ENCODE measurements around the gene CLPTM1.
"Not testable (repeated sequence)": the region's sequence is repeated elsewhere in the genome, so short reads cannot be mapped to it uniquely, and the experiment has no call there.

CLPTM1 gene

DNA sequence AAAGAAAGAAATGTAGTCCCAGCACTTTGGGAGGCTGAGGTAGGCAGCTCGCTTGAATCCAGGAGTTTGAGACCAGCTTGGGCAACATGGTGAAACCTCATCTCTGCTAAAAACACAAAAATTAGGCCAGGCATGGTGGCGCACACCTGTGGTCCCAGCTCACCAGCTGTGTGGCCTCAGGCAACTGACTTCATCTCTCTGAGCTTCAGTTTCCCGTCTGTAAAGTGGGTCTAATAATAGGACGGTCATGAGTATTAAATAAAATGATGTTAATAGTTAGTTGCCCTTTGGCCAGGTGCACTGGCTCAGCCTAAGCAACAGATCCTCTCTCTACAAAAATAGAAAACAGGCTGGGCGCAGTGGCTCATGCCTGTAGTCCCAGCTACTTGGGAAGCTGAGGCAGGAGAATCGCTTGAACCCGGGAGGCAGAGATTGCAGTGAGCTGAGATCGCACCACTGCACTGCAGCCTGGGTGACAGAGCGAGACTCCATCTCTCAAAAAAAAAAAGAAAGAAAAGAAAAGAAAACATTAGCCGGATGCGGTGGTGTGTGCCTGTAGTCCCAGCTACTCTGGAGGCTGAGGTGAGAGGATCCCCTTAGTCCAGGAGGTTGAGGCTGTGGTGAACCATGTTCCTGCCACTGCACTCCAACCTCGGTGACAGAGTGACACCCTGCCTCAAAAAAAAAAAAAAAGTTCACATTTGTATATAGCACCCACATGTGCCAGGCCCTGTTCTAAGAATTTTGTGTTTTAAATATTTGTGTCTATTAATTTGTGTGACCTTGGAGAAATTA lies 44.1 kb downstream of the CLPTM1 start:
- H3K36me3 ChIP-seq (ENCODE audit: control insufficient read depth in 1 of 2, insufficient read depth in 2 of 2, low read length in 2 of 2); H3K27ac ChIP-seq (ENCODE audit: low read length); H3K9me3 ChIP-seq (ENCODE audit: control insufficient read depth in 1 of 2, low read length in 2 of 2); H3K4me3 ChIP-seq (ENCODE audit: low read depth in 1 of 2, low read length in 2 of 2); H3K4me1 ChIP-seq (ENCODE audit: control insufficient read depth in 1 of 2, insufficient read depth in 2 of 2, low read length in 2 of 2); H3K27me3 ChIP-seq (ENCODE audit: low read depth, low read length): not testable (repeated sequence)

DNA sequence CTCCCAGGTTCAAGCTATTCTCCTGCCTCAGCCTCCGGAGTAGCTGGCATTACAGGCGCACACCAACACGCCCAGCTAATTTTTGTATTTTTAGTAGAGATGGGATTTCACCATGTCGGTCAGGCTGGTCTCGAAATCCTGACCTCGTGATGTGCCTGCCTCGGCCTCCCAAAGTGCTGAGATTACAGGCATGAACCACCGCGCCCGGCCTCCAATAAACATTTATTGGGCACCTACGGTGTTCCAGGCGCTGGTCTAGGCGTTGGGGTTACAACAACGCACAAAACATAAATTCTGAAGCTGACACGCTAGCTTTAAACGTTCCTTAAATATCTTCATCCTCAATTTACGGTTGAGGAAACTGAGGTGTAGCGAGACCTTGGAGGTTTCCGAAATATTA lies 45.5 kb downstream of the CLPTM1 start:
- not testable (repeated sequence) for H3K27ac ChIP-seq (ENCODE audit: low read length); H3K4me1 ChIP-seq (ENCODE audit: control insufficient read depth in 1 of 2, insufficient read depth in 2 of 2, low read length in 2 of 2); H3K36me3 ChIP-seq (ENCODE audit: control insufficient read depth in 1 of 2, insufficient read depth in 2 of 2, low read length in 2 of 2); H3K27me3 ChIP-seq (ENCODE audit: low read depth, low read length); H3K9me3 ChIP-seq (ENCODE audit: control insufficient read depth in 1 of 2, low read length in 2 of 2)
- peak overlapping the region in 1 of 2 donors; percentile 32 for H3K4me3 ChIP-seq (ENCODE audit: low read depth in 1 of 2, low read length in 2 of 2)

DNA sequence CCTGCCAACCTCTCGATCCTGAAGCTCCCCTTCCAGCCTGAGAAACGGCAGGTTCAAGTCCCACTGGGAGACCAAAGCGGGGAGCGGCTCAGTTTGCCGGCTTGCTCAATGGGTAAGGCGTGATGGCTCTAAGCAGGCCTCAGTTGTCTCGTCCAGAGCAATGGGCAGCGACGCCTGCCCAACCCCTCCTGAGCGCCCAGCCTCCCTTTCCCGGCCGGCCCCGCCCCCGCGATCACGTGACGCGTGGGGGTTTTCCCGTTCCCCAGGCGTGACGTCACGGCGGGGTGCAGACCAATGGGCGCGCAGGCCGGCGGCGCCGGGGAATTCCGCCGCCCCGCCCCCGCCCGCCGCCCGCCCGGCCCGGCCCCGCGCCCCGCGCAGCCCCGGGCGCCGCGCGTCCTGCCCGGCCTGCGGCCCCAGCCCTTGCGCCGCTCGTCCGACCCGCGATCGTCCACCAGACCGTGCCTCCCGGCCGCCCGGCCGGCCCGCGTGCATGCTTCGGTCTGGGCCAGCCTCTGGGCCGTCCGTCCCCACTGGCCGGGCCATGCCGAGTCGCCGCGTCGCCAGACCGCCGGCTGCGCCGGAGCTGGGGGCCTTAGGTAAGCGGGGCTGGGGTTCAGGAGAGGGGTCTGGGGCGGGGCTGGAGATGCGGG lies 46.0 kb downstream of the CLPTM1 start, which contains the start of gene RELB:
Gene RELB (plus strand): TSS at position 378 of the 653 bp plus-strand sequence. CDS start 116 bp downstream, at position 494.
- Histone ChIP-seq H3K4me1 (ENCODE audit: control insufficient read depth in 1 of 2, insufficient read depth in 2 of 2, low read length in 2 of 2) (peaks cover 0 to 6% of the 10 kb centered on the region in 2 donors), H3K36me3 (ENCODE audit: control insufficient read depth in 1 of 2, insufficient read depth in 2 of 2, low read length in 2 of 2) (peaks cover 0 to 3% of the 10 kb centered on the region in 2 donors), H3K9me3 (ENCODE audit: control insufficient read depth in 1 of 2, low read length in 2 of 2) (no peaks in the 10 kb centered on the region), H3K27me3 (ENCODE audit: low read depth, low read length) (no peaks in the 10 kb centered on the region), H3K27ac (ENCODE audit: low read length) (peak within 1 kb of the TSS; percentile 91), H3K4me3 (ENCODE audit: low read depth in 1 of 2, low read length in 2 of 2) (peak within 1 kb of the TSS; percentile 61 to 67)

DNA sequence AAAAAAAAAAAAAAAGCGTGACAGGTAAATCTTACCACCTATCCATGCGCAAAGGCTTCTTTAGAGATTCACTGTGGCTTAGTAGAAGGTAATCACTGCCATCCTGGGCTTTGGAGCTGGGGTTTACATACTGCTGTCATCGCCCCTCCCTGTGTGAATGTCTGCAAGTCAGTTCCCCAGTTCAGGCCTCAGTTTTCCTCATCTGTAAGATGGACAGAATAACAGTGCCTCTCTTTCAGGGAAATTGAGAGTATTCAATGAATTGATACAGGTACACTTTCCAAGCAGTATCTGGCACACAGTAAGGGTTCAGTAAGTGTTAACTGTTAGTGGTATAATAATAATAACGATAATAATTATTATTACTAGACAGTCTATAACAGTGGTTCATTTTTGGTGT lies 48.3 kb downstream of the CLPTM1 start:
- Histone ChIP-seq H3K9me3 (ENCODE audit: control insufficient read depth in 1 of 2, low read length in 2 of 2) (no peaks in the 10 kb centered on the region), H3K36me3 (ENCODE audit: control insufficient read depth in 1 of 2, insufficient read depth in 2 of 2, low read length in 2 of 2) (peaks cover 3% of the 10 kb centered on the region in 2 donors), H3K4me3 (ENCODE audit: low read depth in 1 of 2, low read length in 2 of 2) (no peak overlapping the region), H3K27ac (ENCODE audit: low read length) (no peak overlapping the region), H3K4me1 (ENCODE audit: control insufficient read depth in 1 of 2, insufficient read depth in 2 of 2, low read length in 2 of 2) (peaks cover 0 to 6% of the 10 kb centered on the region in 2 donors), H3K27me3 (ENCODE audit: low read depth, low read length) (no peaks in the 10 kb centered on the region)

DNA sequence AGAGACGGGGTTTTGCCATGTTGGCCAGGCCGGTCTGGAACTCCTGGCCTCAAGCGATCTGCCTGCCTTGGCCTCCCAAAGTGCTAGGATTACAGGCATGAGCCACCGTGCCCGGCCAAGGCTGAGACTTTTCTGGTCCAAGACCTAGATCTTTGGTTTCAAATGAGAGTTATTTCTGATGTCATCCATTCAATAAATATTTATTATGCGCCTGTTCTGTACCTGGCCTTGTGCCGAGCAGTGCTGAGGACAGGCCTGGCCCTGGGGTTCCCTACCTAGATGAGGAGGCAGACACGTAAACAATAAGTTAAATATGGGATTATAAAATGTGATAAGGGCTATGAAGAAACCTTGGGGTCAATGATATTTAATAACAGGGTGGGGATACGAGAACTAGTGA lies 50.6 kb downstream of the CLPTM1 start:
- H3K36me3 ChIP-seq (ENCODE audit: control insufficient read depth in 1 of 2, insufficient read depth in 2 of 2, low read length in 2 of 2), result peaks cover 3% of the 10 kb centered on the region in 2 donors
- no peak overlapping the region for H3K4me3 ChIP-seq (ENCODE audit: low read depth in 1 of 2, low read length in 2 of 2)
- H3K27me3 ChIP-seq (ENCODE audit: low read depth, low read length), result no peaks in the 10 kb centered on the region
- H3K9me3 ChIP-seq (ENCODE audit: control insufficient read depth in 1 of 2, low read length in 2 of 2), result no peaks in the 10 kb centered on the region
- peak overlapping the region; percentile 23 for H3K27ac ChIP-seq (ENCODE audit: low read length)
- peaks cover 0 to 6% of the 10 kb centered on the region in 2 donors for H3K4me1 ChIP-seq (ENCODE audit: control insufficient read depth in 1 of 2, insufficient read depth in 2 of 2, low read length in 2 of 2)

DNA sequence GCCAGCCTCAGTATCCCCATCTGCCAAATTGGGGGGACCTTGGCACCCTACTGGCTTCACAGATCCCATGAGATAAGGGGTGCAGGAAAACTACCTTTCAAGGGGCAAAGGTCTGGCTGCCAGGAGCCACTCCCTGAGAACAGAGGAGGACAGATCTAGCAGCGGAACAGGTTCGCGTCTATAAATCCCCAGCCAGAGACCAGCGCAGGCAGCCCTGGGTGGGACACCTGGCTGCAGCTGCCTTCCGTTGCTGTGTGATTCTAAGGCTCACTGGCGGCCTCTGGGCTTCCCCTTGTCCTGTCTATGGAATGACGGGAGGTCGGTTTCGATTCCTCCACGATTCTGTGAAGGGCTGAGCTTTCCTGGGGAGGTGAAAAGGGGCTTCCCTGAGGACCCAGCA lies 53.4 kb downstream of the CLPTM1 start:
- no peaks in the 10 kb centered on the region for H3K9me3 ChIP-seq (ENCODE audit: control insufficient read depth in 1 of 2, low read length in 2 of 2)
- H3K36me3 ChIP-seq (ENCODE audit: control insufficient read depth in 1 of 2, insufficient read depth in 2 of 2, low read length in 2 of 2), result peaks cover 2 to 3% of the 10 kb centered on the region in 2 donors
- no peak overlapping the region for H3K4me3 ChIP-seq (ENCODE audit: low read depth in 1 of 2, low read length in 2 of 2)
- H3K4me1 ChIP-seq (ENCODE audit: control insufficient read depth in 1 of 2, insufficient read depth in 2 of 2, low read length in 2 of 2), result no peaks in the 10 kb centered on the region
- no peak overlapping the region for H3K27ac ChIP-seq (ENCODE audit: low read length)
- no peaks in the 10 kb centered on the region for H3K27me3 ChIP-seq (ENCODE audit: low read depth, low read length)

DNA sequence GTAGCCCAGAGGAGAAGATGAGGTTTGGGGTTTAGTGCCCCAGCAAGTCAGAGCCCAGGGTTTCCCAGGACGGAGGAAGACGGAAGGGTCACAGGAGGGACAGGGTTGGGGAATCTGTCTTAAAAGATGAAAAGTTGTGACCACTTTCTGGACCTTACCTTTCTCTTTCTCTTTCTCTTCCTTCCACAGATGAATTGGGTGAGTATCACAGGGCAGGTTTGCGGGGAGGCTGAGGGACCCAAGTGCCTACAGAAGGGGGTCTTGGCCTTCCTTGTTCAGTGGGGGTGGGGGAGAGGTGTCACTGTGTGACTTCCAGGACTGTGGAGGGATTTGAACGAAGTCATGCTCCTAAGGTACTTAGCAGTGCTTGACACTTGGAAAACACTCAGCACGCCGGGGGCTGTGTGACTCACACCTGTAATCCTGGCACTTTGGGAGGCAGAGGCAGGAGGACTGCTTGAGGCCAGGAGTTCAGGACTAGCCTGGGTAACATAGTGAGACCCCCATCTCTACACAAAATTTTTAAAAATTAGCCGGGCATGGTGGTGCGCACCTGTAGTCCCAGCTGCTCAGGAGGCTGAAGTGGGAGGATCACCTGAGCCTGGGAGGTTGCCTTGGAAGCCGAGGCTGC lies 54.6 kb downstream of the CLPTM1 start:
- Histone ChIP-seq H3K27ac (ENCODE audit: low read length) (no peak overlapping the region), H3K27me3 (ENCODE audit: low read depth, low read length) (no peaks in the 10 kb centered on the region), H3K9me3 (ENCODE audit: control insufficient read depth in 1 of 2, low read length in 2 of 2) (no peaks in the 10 kb centered on the region), H3K4me3 (ENCODE audit: low read depth in 1 of 2, low read length in 2 of 2) (no peak overlapping the region), H3K36me3 (ENCODE audit: control insufficient read depth in 1 of 2, insufficient read depth in 2 of 2, low read length in 2 of 2) (peaks cover 3 to 9% of the 10 kb centered on the region in 2 donors), H3K4me1 (ENCODE audit: control insufficient read depth in 1 of 2, insufficient read depth in 2 of 2, low read length in 2 of 2) (no peaks in the 10 kb centered on the region)

DNA sequence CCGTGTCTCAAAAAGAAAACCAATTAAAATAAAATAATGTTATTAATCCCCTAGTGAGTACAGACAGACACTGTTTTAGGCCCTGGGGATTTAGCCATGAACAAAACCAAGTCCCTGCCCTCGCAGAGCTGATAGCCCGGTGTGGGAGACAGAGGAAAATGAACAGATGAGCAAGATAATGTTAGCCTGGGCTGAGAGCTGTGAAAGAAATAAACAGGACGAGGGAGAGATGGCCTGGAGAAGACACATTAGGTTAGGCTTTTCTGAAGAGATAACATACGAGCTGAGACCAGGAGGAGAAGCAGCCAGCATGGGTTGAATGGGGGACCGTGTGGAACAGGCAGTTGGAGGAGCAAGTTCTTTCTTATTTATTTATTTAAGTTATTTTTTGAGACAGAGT lies 55.1 kb downstream of the CLPTM1 start:
- peaks cover 3 to 12% of the 10 kb centered on the region in 2 donors for H3K36me3 ChIP-seq (ENCODE audit: control insufficient read depth in 1 of 2, insufficient read depth in 2 of 2, low read length in 2 of 2)
- H3K9me3 ChIP-seq (ENCODE audit: control insufficient read depth in 1 of 2, low read length in 2 of 2), result no peaks in the 10 kb centered on the region

DNA sequence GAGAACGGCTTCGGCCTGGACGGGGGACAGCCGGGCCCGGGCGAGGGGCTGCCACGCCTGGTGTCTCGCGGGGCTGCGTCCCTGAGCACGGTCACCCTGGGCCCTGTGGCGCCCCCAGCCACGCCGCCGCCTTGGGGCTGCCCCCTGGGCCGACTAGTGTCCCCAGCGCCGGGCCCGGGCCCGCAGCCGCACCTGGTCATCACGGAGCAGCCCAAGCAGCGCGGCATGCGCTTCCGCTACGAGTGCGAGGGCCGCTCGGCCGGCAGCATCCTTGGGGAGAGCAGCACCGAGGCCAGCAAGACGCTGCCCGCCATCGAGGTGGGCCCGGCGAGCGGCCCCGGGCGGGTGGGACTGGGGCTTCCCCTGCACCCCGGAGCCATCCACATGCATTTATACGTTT lies 56.8 kb downstream of the CLPTM1 start:
- no peak overlapping the region for H3K4me3 ChIP-seq (ENCODE audit: low read depth in 1 of 2, low read length in 2 of 2)
- no peak overlapping the region for H3K27ac ChIP-seq (ENCODE audit: low read length)
- H3K4me1 ChIP-seq (ENCODE audit: control insufficient read depth in 1 of 2, insufficient read depth in 2 of 2, low read length in 2 of 2), result no peaks in the 10 kb centered on the region
- peaks cover 2 to 17% of the 10 kb centered on the region in 2 donors for H3K36me3 ChIP-seq (ENCODE audit: control insufficient read depth in 1 of 2, insufficient read depth in 2 of 2, low read length in 2 of 2)
- H3K9me3 ChIP-seq (ENCODE audit: control insufficient read depth in 1 of 2, low read length in 2 of 2), result no peaks in the 10 kb centered on the region
- no peaks in the 10 kb centered on the region for H3K27me3 ChIP-seq (ENCODE audit: low read depth, low read length)

More for the DNA sequence above, 55.1 kb downstream of the CLPTM1 start:
- no peaks in the 10 kb centered on the region for H3K4me1 ChIP-seq (ENCODE audit: control insufficient read depth in 1 of 2, insufficient read depth in 2 of 2, low read length in 2 of 2)
- H3K27me3 ChIP-seq (ENCODE audit: low read depth, low read length), result no peaks in the 10 kb centered on the region
- no peak overlapping the region for H3K27ac ChIP-seq (ENCODE audit: low read length)
- no peak overlapping the region for H3K4me3 ChIP-seq (ENCODE audit: low read depth in 1 of 2, low read length in 2 of 2)

DNA sequence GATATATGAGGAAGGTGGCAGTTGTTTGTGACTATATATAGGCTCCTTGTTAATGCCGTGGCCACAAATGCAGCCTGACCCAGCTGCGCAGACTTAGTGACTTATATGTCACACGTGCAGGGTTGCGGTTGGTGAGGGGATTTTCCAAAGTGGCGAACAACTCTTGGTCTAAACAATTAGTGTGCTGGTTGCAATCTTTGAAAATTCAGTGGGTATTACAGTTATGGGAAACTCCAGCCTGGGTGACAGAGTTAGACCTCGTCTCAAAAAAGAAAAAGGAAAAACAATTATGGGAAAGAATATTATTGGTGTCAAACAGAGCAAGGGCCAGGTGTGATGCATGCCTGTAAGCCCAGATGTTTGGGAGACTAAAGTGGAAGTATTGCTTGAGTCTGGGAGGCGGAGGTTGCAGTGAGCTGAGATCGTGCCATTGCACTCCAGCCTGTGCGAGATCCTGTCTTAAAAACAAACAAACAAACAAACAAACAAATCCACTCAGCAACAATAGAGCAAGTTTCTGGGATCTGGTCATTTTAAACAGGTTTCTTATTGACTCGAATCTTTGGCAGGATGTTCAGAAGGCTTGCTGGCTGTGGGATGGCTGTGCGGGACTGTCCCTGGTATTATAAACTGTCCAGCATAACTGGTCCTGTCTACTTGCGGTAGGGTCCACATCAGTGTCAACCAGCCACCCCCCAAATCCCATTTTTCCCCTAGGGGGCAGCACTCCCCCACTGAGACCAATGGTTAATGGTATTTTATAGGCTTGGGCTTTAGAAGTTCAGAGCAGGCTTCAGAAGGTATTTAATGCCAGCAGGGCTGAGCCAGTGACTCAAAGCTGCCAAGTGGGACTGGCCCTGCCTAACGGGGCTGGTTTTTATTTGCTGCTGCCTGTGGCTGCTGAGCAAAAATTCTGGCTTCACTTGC lies 61.5 kb downstream of the CLPTM1 start:
- no peaks in the 10 kb centered on the region for H3K4me1 ChIP-seq (ENCODE audit: control insufficient read depth in 1 of 2, insufficient read depth in 2 of 2, low read length in 2 of 2)

More for the DNA sequence above, 61.5 kb downstream of the CLPTM1 start:
- Histone ChIP-seq H3K27me3 (ENCODE audit: low read depth, low read length) (no peaks in the 10 kb centered on the region), H3K9me3 (ENCODE audit: control insufficient read depth in 1 of 2, low read length in 2 of 2) (no peaks in the 10 kb centered on the region), H3K36me3 (ENCODE audit: control insufficient read depth in 1 of 2, insufficient read depth in 2 of 2, low read length in 2 of 2) (peaks cover 0 to 17% of the 10 kb centered on the region in 2 donors), H3K4me3 (ENCODE audit: low read depth in 1 of 2, low read length in 2 of 2) (no peak overlapping the region), H3K27ac (ENCODE audit: low read length) (no peak overlapping the region)

Data from muscle layer of duodenum (tissue), 2 donors.